ENCODE measurements around the gene TMEM135.
"Not testable (repeated sequence)": the region's sequence is repeated elsewhere in the genome, so short reads cannot be mapped to it uniquely, and the experiment has no call there.

TMEM135 gene

GRCh38 chr11:87037450-87038234, at the start of gene TMEM135:
TSS of gene TMEM135 (plus strand) at chr11:87037934. CDS start at chr11:87038046, 112 bp downstream.
- H3K27me3 ChIP-seq (ENCODE audit: control insufficient read depth in 5 of 5, insufficient read depth in 4 of 5, low read length in 5 of 5): no peaks in the 10 kb centered on the region
- no peaks in the 10 kb centered on the region for H3K9me3 ChIP-seq (ENCODE audit: control insufficient read depth in 5 of 5, low read length in 5 of 5)
- H3K4me1 ChIP-seq (ENCODE audit: control insufficient read depth in 5 of 5, insufficient read depth in 5 of 5, low read length in 5 of 5): peaks cover 0 to 63% (median 56%) of the 10 kb centered on the region in 5 donors
- peak within 1 kb of the TSS; percentile 79 to 95 (median 91) for H3K4me3 ChIP-seq (ENCODE audit: low read depth in 1 of 5, low read length in 5 of 5)
- H3K36me3 ChIP-seq (ENCODE audit: control insufficient read depth in 5 of 5, insufficient read depth in 5 of 5, low read length in 5 of 5): no peaks in the 10 kb centered on the region
- H3K9ac ChIP-seq (ENCODE audit: low read length in 5 of 5): peak within 1 kb of the TSS; percentile 69 to 95 (median 81)
- peak within 1 kb of the TSS; percentile 98 for H3K27ac ChIP-seq (ENCODE audit: low read depth, low read length)

DNA sequence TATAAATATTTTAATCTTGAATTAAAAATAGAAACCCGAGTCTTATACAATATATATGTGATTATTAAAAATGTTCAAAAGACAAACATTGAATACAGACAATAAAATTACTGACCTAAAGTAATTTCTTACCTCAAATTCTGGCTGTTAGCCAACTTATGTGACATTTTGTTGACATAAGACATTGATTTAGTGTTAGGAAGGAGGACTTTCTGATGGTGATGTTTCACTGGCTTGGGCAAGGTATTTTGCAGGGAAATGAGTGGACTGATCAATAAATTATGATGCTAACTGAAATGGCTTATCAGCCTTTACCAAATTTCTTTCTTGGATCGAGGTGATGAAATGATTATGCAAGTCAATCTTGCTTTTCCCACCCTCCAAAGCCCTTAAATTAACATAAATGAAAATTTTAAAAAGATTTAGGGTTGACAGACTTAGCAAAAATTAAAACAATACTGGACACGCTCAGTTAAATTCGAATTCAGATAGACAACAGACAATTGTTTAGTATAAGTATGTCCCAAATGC, 49.3 kb upstream of the TMEM135 start:
- H3K27ac ChIP-seq (ENCODE audit: low read depth, low read length): peak overlapping the region; percentile 77
- no peaks in the 10 kb centered on the region for H3K9me3 ChIP-seq (ENCODE audit: control insufficient read depth in 5 of 5, low read length in 5 of 5)
- H3K9ac ChIP-seq (ENCODE audit: low read length in 5 of 5): peak overlapping the region in 1 of 5 donors; percentile 35
- H3K4me3 ChIP-seq (ENCODE audit: low read depth in 1 of 5, low read length in 5 of 5): no peak overlapping the region
- no peaks in the 10 kb centered on the region for H3K27me3 ChIP-seq (ENCODE audit: control insufficient read depth in 5 of 5, insufficient read depth in 4 of 5, low read length in 5 of 5)
- no peaks in the 10 kb centered on the region for H3K36me3 ChIP-seq (ENCODE audit: control insufficient read depth in 5 of 5, insufficient read depth in 5 of 5, low read length in 5 of 5)
- H3K4me1 ChIP-seq (ENCODE audit: control insufficient read depth in 5 of 5, insufficient read depth in 5 of 5, low read length in 5 of 5): peaks cover 12 to 68% (median 52%) of the 10 kb centered on the region in 5 donors

- Histone ChIP-seq H3K4me1 (ENCODE audit: control insufficient read depth in 5 of 5, insufficient read depth in 5 of 5, low read length in 5 of 5) (peaks cover 8 to 55% (median 39%) of the 10 kb centered on the region in 5 donors), H3K27ac (ENCODE audit: low read depth, low read length) (peak overlapping the region; percentile 77), H3K36me3 (ENCODE audit: control insufficient read depth in 5 of 5, insufficient read depth in 5 of 5, low read length in 5 of 5) (no peaks in the 10 kb centered on the region), H3K27me3 (ENCODE audit: control insufficient read depth in 5 of 5, insufficient read depth in 4 of 5, low read length in 5 of 5) (no peaks in the 10 kb centered on the region), H3K9ac (ENCODE audit: low read length in 5 of 5) (peak overlapping the region in 1 of 5 donors; percentile 18), H3K4me3 (ENCODE audit: low read depth in 1 of 5, low read length in 5 of 5) (no peak overlapping the region), H3K9me3 (ENCODE audit: control insufficient read depth in 5 of 5, low read length in 5 of 5) (no peaks in the 10 kb centered on the region)
These were observed 47.7 kb upstream of the TMEM135 start for GRCh38 chr11:86990031-86990430.

GRCh38 chr11:86990515-86990914, 47.2 kb upstream of the TMEM135 start:
- Histone ChIP-seq H3K4me3 (ENCODE audit: low read depth in 1 of 5, low read length in 5 of 5) (no peak overlapping the region), H3K4me1 (ENCODE audit: control insufficient read depth in 5 of 5, insufficient read depth in 5 of 5, low read length in 5 of 5) (peaks cover 7 to 54% (median 34%) of the 10 kb centered on the region in 5 donors), H3K27ac (ENCODE audit: low read depth, low read length) (peak overlapping the region; percentile 77), H3K27me3 (ENCODE audit: control insufficient read depth in 5 of 5, insufficient read depth in 4 of 5, low read length in 5 of 5) (no peaks in the 10 kb centered on the region), H3K9me3 (ENCODE audit: control insufficient read depth in 5 of 5, low read length in 5 of 5) (no peaks in the 10 kb centered on the region), H3K36me3 (ENCODE audit: control insufficient read depth in 5 of 5, insufficient read depth in 5 of 5, low read length in 5 of 5) (no peaks in the 10 kb centered on the region), H3K9ac (ENCODE audit: low read length in 5 of 5) (peak overlapping the region in 1 of 5 donors; percentile 21)

DNA sequence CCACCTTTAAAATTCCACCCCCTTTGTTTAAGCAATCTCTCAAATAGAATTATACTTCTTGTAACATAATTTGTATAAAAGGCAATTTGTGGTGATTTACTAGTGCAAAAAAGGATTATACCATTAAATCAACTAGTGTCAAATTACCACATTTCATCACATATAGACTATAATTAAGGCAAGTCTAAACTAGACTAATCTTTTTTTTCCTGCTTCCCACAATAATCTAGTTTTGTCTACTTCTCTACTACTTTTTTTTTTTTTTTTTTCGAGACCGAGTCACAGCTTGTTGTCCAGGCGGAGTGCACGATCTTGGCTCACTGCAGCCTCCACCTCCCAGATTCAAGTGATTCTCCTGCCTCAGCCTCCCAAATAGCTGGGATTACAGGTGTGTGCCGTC, 46.4 kb upstream of the TMEM135 start:
- Histone ChIP-seq H3K4me1 (ENCODE audit: control insufficient read depth in 5 of 5, insufficient read depth in 5 of 5, low read length in 5 of 5) (peaks cover 7 to 49% (median 27%) of the 10 kb centered on the region in 5 donors), H3K9ac (ENCODE audit: low read length in 5 of 5) (no peak overlapping the region), H3K36me3 (ENCODE audit: control insufficient read depth in 5 of 5, insufficient read depth in 5 of 5, low read length in 5 of 5) (no peaks in the 10 kb centered on the region), H3K4me3 (ENCODE audit: low read depth in 1 of 5, low read length in 5 of 5) (no peak overlapping the region), H3K27ac (ENCODE audit: low read depth, low read length) (peak overlapping the region; percentile 77), H3K9me3 (ENCODE audit: control insufficient read depth in 5 of 5, low read length in 5 of 5) (no peaks in the 10 kb centered on the region), H3K27me3 (ENCODE audit: control insufficient read depth in 5 of 5, insufficient read depth in 4 of 5, low read length in 5 of 5) (no peaks in the 10 kb centered on the region)

DNA sequence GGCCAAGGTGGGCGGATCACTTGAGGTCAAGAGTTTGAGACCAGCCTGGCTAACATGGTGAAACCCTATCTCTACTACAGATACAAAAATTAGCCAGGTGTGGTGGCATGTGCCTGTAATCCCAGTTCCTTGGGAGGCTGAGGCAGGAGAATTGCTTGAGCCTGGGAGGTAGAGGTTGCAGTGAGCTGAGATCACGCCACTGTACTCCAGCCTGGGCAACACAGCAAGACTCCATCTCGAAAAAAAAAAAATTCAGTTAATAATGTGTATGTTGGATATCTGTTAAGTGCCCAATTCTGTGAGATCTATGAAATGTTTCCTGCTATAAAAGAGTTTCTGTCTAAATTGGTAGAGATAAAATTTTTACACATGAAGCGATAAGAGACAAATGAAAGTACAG, 45.4 kb upstream of the TMEM135 start:
- not testable (repeated sequence) for H3K27me3 ChIP-seq (ENCODE audit: control insufficient read depth in 5 of 5, insufficient read depth in 4 of 5, low read length in 5 of 5); H3K4me3 ChIP-seq (ENCODE audit: low read depth in 1 of 5, low read length in 5 of 5); H3K36me3 ChIP-seq (ENCODE audit: control insufficient read depth in 5 of 5, insufficient read depth in 5 of 5, low read length in 5 of 5); H3K9me3 ChIP-seq (ENCODE audit: control insufficient read depth in 5 of 5, low read length in 5 of 5)
- Histone ChIP-seq H3K4me1 (ENCODE audit: control insufficient read depth in 5 of 5, insufficient read depth in 5 of 5, low read length in 5 of 5) (peaks cover 7 to 47% (median 27%) of the 10 kb centered on the region in 5 donors), H3K9ac (ENCODE audit: low read length in 5 of 5) (peak overlapping the region in 1 of 5 donors; percentile 45), H3K27ac (ENCODE audit: low read depth, low read length) (peak overlapping the region; percentile 77)

DNA sequence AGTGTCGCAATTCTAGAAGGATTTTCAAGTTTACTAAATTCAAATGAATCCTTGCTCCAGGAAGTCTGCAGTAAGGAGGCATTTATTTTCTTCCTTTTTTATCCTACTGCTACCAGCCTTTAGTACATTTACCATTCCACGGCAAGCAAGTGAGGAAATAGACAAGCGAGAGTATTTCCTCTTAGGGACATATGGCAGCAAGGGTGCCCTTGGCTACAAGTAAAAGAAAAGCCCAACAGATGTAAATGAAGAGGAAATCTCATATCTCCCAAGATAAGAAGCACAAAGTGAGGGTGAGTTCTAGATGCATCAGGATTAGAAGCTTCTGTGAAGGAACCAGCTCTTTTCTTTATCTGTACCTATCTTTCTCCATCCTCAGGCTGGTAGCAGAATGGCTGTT, 44.7 kb upstream of the TMEM135 start:
- H3K27ac ChIP-seq (ENCODE audit: low read depth, low read length): peak overlapping the region; percentile 77
- H3K27me3 ChIP-seq (ENCODE audit: control insufficient read depth in 5 of 5, insufficient read depth in 4 of 5, low read length in 5 of 5): no peaks in the 10 kb centered on the region

DNA sequence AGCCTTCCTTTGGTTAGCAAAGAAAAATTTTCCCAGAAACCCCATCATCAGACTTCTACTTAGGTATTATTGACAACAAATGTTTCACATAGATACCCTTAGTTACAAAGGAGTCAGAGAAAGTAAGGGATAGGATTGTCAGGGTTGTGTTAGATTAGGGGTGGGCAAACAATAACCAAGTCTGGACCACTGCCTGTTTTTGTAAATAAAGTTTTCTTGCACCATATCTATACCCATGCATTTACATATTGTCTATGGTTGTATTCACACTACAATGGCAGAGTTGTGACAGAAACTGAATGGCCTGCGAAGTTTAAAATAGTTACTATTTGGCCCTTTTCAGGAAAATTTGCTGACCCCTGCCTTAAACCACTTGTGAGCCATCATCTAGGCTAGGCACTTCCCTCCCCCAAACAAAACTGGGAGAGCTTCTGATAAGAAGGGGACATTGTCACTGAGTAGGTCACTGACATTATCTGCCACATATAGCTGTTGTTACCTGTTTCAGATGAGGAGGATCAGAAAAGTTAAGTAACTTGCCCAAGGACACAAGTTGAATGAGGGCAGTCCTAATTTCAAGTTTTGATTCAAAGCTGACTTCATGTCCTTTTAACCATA, 40.7 kb upstream of the TMEM135 start:
- Histone ChIP-seq H3K4me1 (ENCODE audit: control insufficient read depth in 5 of 5, insufficient read depth in 5 of 5, low read length in 5 of 5) (peaks cover 3 to 23% (median 10%) of the 10 kb centered on the region in 5 donors), H3K27me3 (ENCODE audit: control insufficient read depth in 5 of 5, insufficient read depth in 4 of 5, low read length in 5 of 5) (no peaks in the 10 kb centered on the region), H3K4me3 (ENCODE audit: low read depth in 1 of 5, low read length in 5 of 5) (no peak overlapping the region), H3K27ac (ENCODE audit: low read depth, low read length) (no peak overlapping the region), H3K36me3 (ENCODE audit: control insufficient read depth in 5 of 5, insufficient read depth in 5 of 5, low read length in 5 of 5) (no peaks in the 10 kb centered on the region), H3K9ac (ENCODE audit: low read length in 5 of 5) (no peak overlapping the region), H3K9me3 (ENCODE audit: control insufficient read depth in 5 of 5, low read length in 5 of 5) (no peaks in the 10 kb centered on the region)

More for the DNA sequence above, 44.7 kb upstream of the TMEM135 start:
- no peaks in the 10 kb centered on the region for H3K36me3 ChIP-seq (ENCODE audit: control insufficient read depth in 5 of 5, insufficient read depth in 5 of 5, low read length in 5 of 5)
- peak overlapping the region in 2 of 5 donors; percentile 35 to 45 for H3K9ac ChIP-seq (ENCODE audit: low read length in 5 of 5)
- no peaks in the 10 kb centered on the region for H3K9me3 ChIP-seq (ENCODE audit: control insufficient read depth in 5 of 5, low read length in 5 of 5)
- peaks cover 7 to 40% (median 27%) of the 10 kb centered on the region in 5 donors for H3K4me1 ChIP-seq (ENCODE audit: control insufficient read depth in 5 of 5, insufficient read depth in 5 of 5, low read length in 5 of 5)
- H3K4me3 ChIP-seq (ENCODE audit: low read depth in 1 of 5, low read length in 5 of 5): no peak overlapping the region

DNA sequence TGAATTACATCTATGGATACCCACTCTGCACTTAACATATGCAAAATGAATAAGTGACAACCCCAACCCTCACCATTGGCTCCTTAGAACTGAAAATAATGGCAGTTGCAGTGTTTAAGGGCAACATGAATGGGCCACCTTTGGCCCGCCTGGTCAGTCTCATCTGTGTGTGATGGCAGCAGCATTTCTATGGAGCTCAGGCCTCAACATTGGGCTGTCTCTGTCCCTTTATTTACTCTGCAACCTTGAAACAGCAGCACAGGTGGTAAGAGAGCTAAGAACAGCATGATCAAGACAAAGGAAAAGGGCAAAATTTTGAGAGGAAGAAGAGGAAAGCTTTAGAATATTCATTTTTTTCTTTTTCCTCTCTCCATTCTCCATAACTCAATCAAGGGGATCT, 38.3 kb upstream of the TMEM135 start:
- H3K27me3 ChIP-seq (ENCODE audit: control insufficient read depth in 5 of 5, insufficient read depth in 4 of 5, low read length in 5 of 5): no peaks in the 10 kb centered on the region
- peaks cover 0 to 21% (median 4%) of the 10 kb centered on the region in 5 donors for H3K4me1 ChIP-seq (ENCODE audit: control insufficient read depth in 5 of 5, insufficient read depth in 5 of 5, low read length in 5 of 5)
- no peaks in the 10 kb centered on the region for H3K36me3 ChIP-seq (ENCODE audit: control insufficient read depth in 5 of 5, insufficient read depth in 5 of 5, low read length in 5 of 5)
- no peak overlapping the region for H3K9ac ChIP-seq (ENCODE audit: low read length in 5 of 5)
- no peaks in the 10 kb centered on the region for H3K9me3 ChIP-seq (ENCODE audit: control insufficient read depth in 5 of 5, low read length in 5 of 5)
- no peak overlapping the region for H3K27ac ChIP-seq (ENCODE audit: low read depth, low read length)
- no peak overlapping the region for H3K4me3 ChIP-seq (ENCODE audit: low read depth in 1 of 5, low read length in 5 of 5)
